ENCODE measurements around the gene AKIRIN2. TPM values are rescaled to one million over a fixed set of nuclear protein-coding genes. Genes with fewer than 3 reads are reported as not detected.

The AKIRIN2 gene
- 10 to 100 TPM; 63.4 to 72.5 (median 66.7) TPM for polyA plus RNA-seq (ENCODE audit: insufficient read depth in 1 of 5, insufficient read length in 5 of 5, low replicate concordance in 1 of 5)
- long read RNA-seq, donor 1, transcript AKIRIN2-201 (5 exons, 1,662 nt): major isoform, 17 of 17 reads
- long read RNA-seq, donor 1, partial matches to known transcripts: 0 of 17 reads
- long read RNA-seq, donor 1, other reads (novel, unspliced or antisense): 0 of 17 reads
- long read RNA-seq, donor 2, transcript AKIRIN2-201 (5 exons, 1,662 nt): major isoform, 19 of 19 reads
- long read RNA-seq, donor 2, partial matches to known transcripts: 0 of 19 reads
- long read RNA-seq, donor 2, other reads (novel, unspliced or antisense): 0 of 19 reads
- long read RNA-seq, donor 3, transcript AKIRIN2-201 (5 exons, 1,662 nt): major isoform, 16 of 16 reads
- long read RNA-seq, donor 3, partial matches to known transcripts: 0 of 16 reads
- long read RNA-seq, donor 3, other reads (novel, unspliced or antisense): 0 of 16 reads
- long read RNA-seq, donor 4, transcript AKIRIN2-201 (5 exons, 1,662 nt): major isoform, 13 of 13 reads
- long read RNA-seq, donor 4, partial matches to known transcripts: 0 of 13 reads
- long read RNA-seq, donor 4, other reads (novel, unspliced or antisense): 0 of 13 reads
- long read RNA-seq, donor 5, transcript AKIRIN2-201 (5 exons, 1,662 nt): major isoform, 27 of 27 reads
- long read RNA-seq, donor 5, partial matches to known transcripts: 0 of 27 reads
- long read RNA-seq, donor 5, other reads (novel, unspliced or antisense): 0 of 27 reads
- long read RNA-seq, donor 6, transcript AKIRIN2-201 (5 exons, 1,662 nt): major isoform, 25 of 25 reads
- long read RNA-seq, donor 6, partial matches to known transcripts: 0 of 25 reads
- long read RNA-seq, donor 6, other reads (novel, unspliced or antisense): 0 of 25 reads
- long read RNA-seq, donor 7, transcript AKIRIN2-201 (5 exons, 1,662 nt): major isoform, 14 of 14 reads
- long read RNA-seq, donor 7, partial matches to known transcripts: 0 of 14 reads
- long read RNA-seq, donor 7, other reads (novel, unspliced or antisense): 0 of 14 reads
- long read RNA-seq, donor 8, transcript AKIRIN2-201 (5 exons, 1,662 nt): major isoform, 10 of 10 reads
- long read RNA-seq, donor 8, partial matches to known transcripts: 0 of 10 reads
- long read RNA-seq, donor 8, other reads (novel, unspliced or antisense): 0 of 10 reads

GRCh38 chr6:87701676-87702588 lies at the start of gene AKIRIN2:
AKIRIN2 (minus strand) TSS chr6:87702233; CDS start chr6:87701684, 549 bp downstream.
- DNase-seq: peak; percentile 97 to 98

- no peak for DNase-seq
Observed at GRCh38 chr6:87747646-87748045, 45.6 kb upstream of the AKIRIN2 start.

GRCh38 chr6:87745966-87746721 lies 44.1 kb upstream of the AKIRIN2 start:
- no peak for DNase-seq

GRCh38 chr6:87743454-87743853 lies 41.4 kb upstream of the AKIRIN2 start:
- DNase-seq: no peak

- no peak for DNase-seq
Observed at GRCh38 chr6:87742106-87742505, 40.1 kb upstream of the AKIRIN2 start.

- no peak for DNase-seq
Observed at GRCh38 chr6:87741001-87741650, 39.1 kb upstream of the AKIRIN2 start.

- no peak for DNase-seq
Observed at GRCh38 chr6:87738744-87739143, 36.7 kb upstream of the AKIRIN2 start.

- DNase-seq: no peak
Observed at GRCh38 chr6:87738000-87738399, 36.0 kb upstream of the AKIRIN2 start.

- DNase-seq: no peak
Observed at GRCh38 chr6:87736809-87737540, 34.9 kb upstream of the AKIRIN2 start.

- peak; percentile 79 for DNase-seq
Observed at GRCh38 chr6:87731818-87732661, 30.0 kb upstream of the AKIRIN2 start.

GRCh38 chr6:87731080-87731479 lies 29.0 kb upstream of the AKIRIN2 start:
- no peak for DNase-seq

- DNase-seq: no peak
Observed at GRCh38 chr6:87729965-87730719, 28.1 kb upstream of the AKIRIN2 start.

GRCh38 chr6:87728706-87729105 lies 26.7 kb upstream of the AKIRIN2 start:
- no peak for DNase-seq

GRCh38 chr6:87724983-87725811 lies 23.2 kb upstream of the AKIRIN2 start:
- DNase-seq: no peak

- peak in 1 of 2 donors; percentile 6 for DNase-seq
Observed at GRCh38 chr6:87723170-87724078, 21.4 kb upstream of the AKIRIN2 start.

Measured in right lung (tissue), 10 donors.